ENCODE data around the gene TOM1L2.

TOM1L2 gene

GRCh38 chr17:17899486-17899885 is 72.7 kb downstream of the TOM1L2 start:
- no peak for DNase-seq (ENCODE audit: low read depth)

- no peak for DNase-seq (ENCODE audit: low read depth)
Observed at GRCh38 chr17:17898673-17899072, 73.5 kb downstream of the TOM1L2 start.

GRCh38 chr17:17897442-17897841 is 74.8 kb downstream of the TOM1L2 start:
- DNase-seq (ENCODE audit: low read depth): no peak

- DNase-seq (ENCODE audit: low read depth): no peak
Observed at GRCh38 chr17:17896746-17897145, 75.5 kb downstream of the TOM1L2 start.

- DNase-seq (ENCODE audit: low read depth): no peak
Observed at GRCh38 chr17:17893801-17894644, 78.2 kb downstream of the TOM1L2 start.

GRCh38 chr17:17892731-17893130 is 79.5 kb downstream of the TOM1L2 start:
- no peak for DNase-seq (ENCODE audit: low read depth)

GRCh38 chr17:17892009-17892408 is 80.2 kb downstream of the TOM1L2 start:
- DNase-seq (ENCODE audit: low read depth): no peak

- DNase-seq (ENCODE audit: low read depth): peak; percentile 4
Observed at GRCh38 chr17:17890773-17891759, 81.1 kb downstream of the TOM1L2 start.

GRCh38 chr17:17889922-17890321 is 82.3 kb downstream of the TOM1L2 start:
- no peak for DNase-seq (ENCODE audit: low read depth)

GRCh38 chr17:17888821-17889220 is 83.4 kb downstream of the TOM1L2 start:
- DNase-seq (ENCODE audit: low read depth): no peak

- no peak for DNase-seq (ENCODE audit: low read depth)
Observed at GRCh38 chr17:17888371-17888770, 83.8 kb downstream of the TOM1L2 start.

- no peak for DNase-seq (ENCODE audit: low read depth)
Observed at GRCh38 chr17:17887752-17888304, 84.4 kb downstream of the TOM1L2 start.

GRCh38 chr17:17886726-17887125 is 85.5 kb downstream of the TOM1L2 start:
- DNase-seq (ENCODE audit: low read depth): no peak

- DNase-seq (ENCODE audit: low read depth): no peak
Observed at GRCh38 chr17:17886226-17886625, 86.0 kb downstream of the TOM1L2 start.

GRCh38 chr17:17884391-17885357 is 87.5 kb downstream of the TOM1L2 start:
- no peak for DNase-seq (ENCODE audit: low read depth)

GRCh38 chr17:17883801-17884200 is 88.4 kb downstream of the TOM1L2 start:
- DNase-seq (ENCODE audit: low read depth): no peak

GRCh38 chr17:17882082-17882581 is 90.1 kb downstream of the TOM1L2 start:
- DNase-seq (ENCODE audit: low read depth): no peak

GRCh38 chr17:17880577-17881196 is 91.5 kb downstream of the TOM1L2 start:
- DNase-seq (ENCODE audit: low read depth): no peak

GRCh38 chr17:17877529-17878358 is 94.5 kb downstream of the TOM1L2 start:
- no peak for DNase-seq (ENCODE audit: low read depth)

Data from stimulated activated CD8-positive, alpha-beta memory T cell treated with anti-CD3 and anti-CD28 coated beads, Interleukin-4, amount 100 ng/mL, for 24 hours (primary cell).